Right ventricle myocardium superior (tissue), 1 donor: ENCODE measurements around the gene DGCR6L. TPM values are rescaled to one million over a fixed set of nuclear protein-coding genes. Genes with fewer than 3 reads are reported as not detected.
A peak's percentile ranks its signal among the peaks of the same experiment; 100 is the strongest.
"Not testable (repeated sequence)": the region's sequence is repeated elsewhere in the genome, so short reads cannot be mapped to it uniquely, and the experiment has no call there.

Experiments used
- ATAC-seq: fragments of 200-7000 bp; cut with Tn5 transposase; one replicate; pipeline ENCODE4 v1.9.1; 2020; ENCODE audit warnings: mild to moderate bottlenecking; ENCODE audit not compliant: poor library complexity
- DNase-seq: peaks from one replicate; pipeline ENCODE4 v3.0.0-alpha.2; 2020
- intact Hi-C: fragments of 100-400 bp; cut with DNase I; formaldehyde crosslinking; loops from one replicate; pipeline ENCODE4 v1.11.2; 2022
- total RNA-seq: library from RNA; stranded (reverse); fragmentation: NEBNext Ultra II Directional; extraction: Animal tissue kit (Norgen Biotek cat#: 25700); gene quantifications from one replicate; pipeline ENCODE4 v1.2.1, GENCODE V29; 2021
- donor health status: DM: no; HTN: yes; CAD: no; lungs with severe emphysema.

The DGCR6L gene
- total RNA-seq, 1 donor from 2014 or later = 45.1 TPM

- intact Hi-C loops, DNase-seq, ATAC-seq: not testable (repeated sequence)
Observed at GRCh38 chr22:20270190-20271113, 49.4 kb downstream of the DGCR6L start.

DNA sequence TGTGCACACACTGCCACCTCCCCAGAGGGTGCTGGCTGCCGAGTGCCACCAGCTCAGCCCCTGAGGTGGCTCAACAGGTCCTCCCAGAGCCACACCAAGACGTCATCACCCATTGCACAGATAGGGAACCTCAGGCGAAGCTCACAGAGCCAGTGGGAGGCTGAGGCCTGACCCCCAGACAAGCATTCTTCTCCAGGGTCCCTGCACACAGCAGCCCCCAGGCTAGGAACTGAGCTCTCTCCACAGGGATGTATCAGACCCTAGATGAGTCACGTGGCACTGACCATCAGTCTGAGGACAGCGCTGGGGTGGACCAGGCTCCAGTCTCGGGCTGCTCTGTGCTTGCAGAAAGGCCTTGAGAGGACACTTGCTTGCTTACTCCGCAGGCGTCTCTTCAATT lies 50.2 kb downstream of the DGCR6L start:
- DNase-seq, ATAC-seq: not testable (repeated sequence)
- intact Hi-C loops = loop anchor here (5.0 kb wide), 1 partner anchor 112 kb away; no protein-coding TSS in a partner anchor

GRCh38 chr22:20269201-20269600 lies 50.7 kb downstream of the DGCR6L start:
- ATAC-seq, DNase-seq: not testable (repeated sequence)
- intact Hi-C loops = loop anchor here (5.0 kb wide), 1 partner anchor 112 kb away; no protein-coding TSS in a partner anchor

DNA sequence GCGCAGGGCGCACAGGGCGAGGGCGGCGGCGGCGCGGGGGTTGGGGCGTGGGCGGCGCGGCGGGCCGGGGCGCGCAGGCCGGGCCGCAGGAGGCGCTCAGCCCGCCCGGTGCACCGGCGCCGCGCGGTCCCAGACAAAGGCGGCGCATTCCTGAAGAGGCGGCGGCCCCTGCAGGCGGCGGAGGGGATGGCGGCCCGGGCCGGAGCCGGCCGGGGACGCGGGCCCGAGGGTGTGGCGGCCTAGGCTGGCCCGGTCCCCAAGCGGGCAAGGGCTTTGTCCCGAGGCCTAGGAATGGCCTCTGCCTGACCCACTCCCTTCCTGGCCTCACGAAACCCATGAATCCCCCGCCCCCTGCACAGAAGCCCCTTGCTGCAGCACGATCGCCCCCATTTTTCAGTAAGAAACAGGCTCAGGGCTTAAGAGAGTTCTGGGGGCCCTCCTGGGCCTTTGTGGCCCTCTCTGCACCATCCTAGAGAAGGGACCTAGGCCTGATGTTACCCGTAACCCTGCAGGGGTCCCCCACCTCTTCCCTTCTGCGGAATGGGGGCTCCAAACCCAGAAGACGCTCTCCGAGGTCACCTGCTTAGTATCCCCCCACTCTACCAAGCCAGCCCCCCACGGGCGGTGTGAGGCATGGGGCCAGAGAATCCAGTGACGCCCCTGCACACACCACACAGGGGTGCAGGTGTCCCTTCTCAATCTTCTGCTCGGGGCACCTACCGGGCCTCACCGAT lies 51.4 kb downstream of the DGCR6L start, which contains the start of gene RTN4R:
Gene RTN4R, minus strand, starts transcription at position 40 of the 734 bp plus-strand sequence. CDS start 226 bp downstream, outside the sequence.
- intact Hi-C loops = loop anchor here (5.0 kb wide), 1 partner anchor 111 kb away; no protein-coding TSS in a partner anchor
- DNase-seq = peak; percentile 78
- peak; percentile 93 for ATAC-seq

GRCh38 chr22:20267441-20268278 lies 52.2 kb downstream of the DGCR6L start:
- intact Hi-C loops = loop anchor here (5.0 kb wide), 1 partner anchor 110 kb away; no protein-coding TSS in a partner anchor
- ATAC-seq (no peak), DNase-seq (no peak)

DNA sequence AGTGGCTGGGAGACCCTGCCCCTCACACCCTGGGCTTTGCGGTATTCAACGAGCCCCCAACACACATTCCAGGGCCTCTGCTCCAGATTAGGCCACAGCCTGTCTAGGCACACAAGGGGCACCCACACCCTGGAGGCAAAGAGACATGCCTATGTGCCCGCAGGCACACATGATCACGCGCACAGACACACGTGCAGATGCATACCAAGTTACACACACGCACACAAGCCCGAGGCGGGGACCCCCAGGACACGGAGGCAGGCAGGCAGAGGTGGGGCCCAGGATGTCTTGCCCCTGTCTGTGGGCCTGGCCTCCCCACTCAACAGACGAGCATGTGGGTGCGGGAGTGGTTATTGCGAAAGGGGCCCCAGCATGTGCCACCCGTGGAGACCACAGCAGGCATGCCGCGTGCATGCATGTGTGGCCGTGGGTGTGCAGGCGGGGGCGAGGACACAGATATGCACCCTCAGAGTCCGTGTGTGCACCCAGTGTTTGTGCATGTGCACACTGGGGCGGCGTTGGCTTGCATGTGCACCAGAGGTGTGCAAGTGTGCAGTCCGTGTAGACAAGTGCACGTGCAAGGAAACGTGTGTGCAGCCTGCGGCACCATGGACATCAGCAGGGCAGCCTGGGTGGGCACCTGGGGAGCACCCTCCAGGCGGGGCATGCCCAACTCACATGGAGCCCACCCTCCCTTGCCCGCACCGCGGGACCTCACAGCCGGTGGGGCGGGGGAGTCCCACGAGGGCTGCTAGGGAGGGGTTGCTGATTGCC lies 53.0 kb downstream of the DGCR6L start:
- DNase-seq, ATAC-seq: not testable (repeated sequence)
- intact Hi-C loops = loop anchor here (5.0 kb wide), 1 partner anchor 110 kb away; no protein-coding TSS in a partner anchor

DNA sequence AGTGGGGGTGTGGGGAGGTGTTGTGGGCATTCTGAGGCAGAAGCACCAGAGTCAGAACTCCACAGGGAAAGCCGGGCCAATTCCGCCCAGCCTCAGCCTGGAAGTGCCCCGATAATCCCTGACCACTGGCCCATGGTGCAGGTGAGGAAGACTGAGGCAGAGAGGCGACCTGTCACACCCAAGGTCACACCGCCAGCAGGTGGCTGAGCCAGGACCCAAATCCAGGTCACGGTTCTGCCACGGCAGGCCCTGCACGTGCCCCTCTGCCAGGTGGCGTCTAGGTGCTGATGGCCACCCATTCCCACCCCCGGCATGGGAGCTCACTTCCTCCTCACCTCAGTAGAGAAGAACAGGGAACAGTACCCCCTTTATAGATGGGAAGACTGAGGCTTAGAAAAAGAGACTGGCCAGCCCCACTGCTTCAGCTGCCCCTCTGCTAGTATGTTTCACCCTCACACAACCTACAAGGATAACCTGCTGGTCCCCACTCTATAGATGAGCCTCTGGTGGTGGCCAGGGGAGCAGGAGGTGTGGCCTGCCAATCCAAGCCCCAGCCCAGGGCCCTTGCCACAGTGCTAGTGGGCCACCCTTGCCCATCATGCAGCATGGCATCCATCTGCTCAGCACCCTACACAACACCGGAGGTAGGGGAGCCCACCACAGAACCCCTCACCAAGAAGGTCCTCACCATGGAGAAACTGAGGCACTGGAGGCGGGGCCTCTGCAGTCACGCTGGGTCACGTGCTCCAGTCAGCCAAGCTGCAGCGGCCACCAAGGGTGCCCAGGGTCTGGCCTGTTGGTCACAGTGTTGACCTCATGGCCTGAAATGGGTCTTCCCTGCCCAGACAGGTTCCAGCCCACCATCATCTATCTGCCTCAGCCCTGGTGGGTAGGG lies 53.8 kb downstream of the DGCR6L start:
- not testable (repeated sequence) for ATAC-seq, DNase-seq
- intact Hi-C loops = loop anchor here (5.0 kb wide), 1 partner anchor 109 kb away; no protein-coding TSS in a partner anchor

DNA sequence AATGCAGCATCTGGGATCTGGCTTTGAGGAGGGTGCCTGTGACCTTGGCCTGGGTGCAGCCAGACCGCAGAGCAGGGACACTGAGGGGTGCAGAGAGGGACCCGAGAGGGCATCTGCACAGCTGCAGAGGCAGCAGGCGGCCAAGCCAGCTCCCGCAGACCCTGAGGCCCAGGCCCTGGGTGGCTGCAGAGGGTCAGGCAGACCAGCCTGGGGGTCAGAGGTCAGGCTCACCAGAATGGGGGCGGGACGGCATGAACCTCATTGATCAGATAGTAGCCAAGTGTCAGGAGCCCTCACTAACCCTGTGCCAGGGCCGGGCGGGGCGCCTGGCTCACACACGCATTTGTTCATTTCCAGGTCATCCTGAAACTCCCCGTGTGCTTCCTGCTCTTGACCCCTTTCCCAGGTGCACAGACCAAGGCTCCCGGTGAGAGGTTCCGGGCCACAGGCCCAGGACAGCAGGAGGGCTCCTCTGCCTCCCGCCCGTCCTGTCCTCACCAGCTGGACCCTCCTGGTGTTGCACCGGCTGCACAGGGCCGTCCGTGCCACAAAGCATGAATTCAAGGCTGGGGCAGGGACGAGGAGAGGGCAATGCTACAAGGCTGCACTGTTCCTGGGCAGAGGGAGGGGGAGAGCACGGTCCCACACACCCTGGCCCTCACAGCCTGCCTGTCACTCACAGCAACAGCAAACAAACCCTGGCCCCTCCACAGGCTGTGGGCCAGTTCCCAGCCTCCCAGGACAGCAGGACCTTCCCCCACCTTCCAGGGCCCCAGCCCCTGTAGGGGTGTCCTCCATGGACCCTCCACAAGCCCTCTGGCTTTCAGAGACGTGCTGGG lies 55.0 kb downstream of the DGCR6L start:
- intact Hi-C loops = loop anchor here (5.0 kb wide), 1 partner anchor 108 kb away; no protein-coding TSS in a partner anchor
- ATAC-seq (no peak), DNase-seq (no peak)

Other genes starting within 250 kb of the DGCR6L start
- gene DGCR8, start 239.8 kb downstream of the DGCR6L start, total RNA-seq = 15.4 TPM
- gene RANBP1, start 204.0 kb downstream of the DGCR6L start, total RNA-seq = 32.7 TPM
- gene TRMT2A, start 202.8 kb downstream of the DGCR6L start, total RNA-seq = 21.9 TPM
- 39.2 TPM for gene ZDHHC8, start 188.3 kb downstream of the DGCR6L start, total RNA-seq
- 0.30 TPM for gene CCDC188, start 169.0 kb downstream of the DGCR6L start, total RNA-seq
- gene RTN4R, start 51.7 kb downstream of the DGCR6L start, total RNA-seq = 0.75 TPM
- gene ZNF74, start 74.1 kb upstream of the DGCR6L start, total RNA-seq = 5.9 TPM
- gene SCARF2, start 117.8 kb upstream of the DGCR6L start, total RNA-seq = 2.6 TPM
- gene KLHL22, start 175.7 kb upstream of the DGCR6L start, total RNA-seq = 13.5 TPM
- 36.3 TPM for gene MED15, start 187.6 kb upstream of the DGCR6L start, total RNA-seq